T-helper 2 cell treated with Interferon-gamma antibody and Interleukin-4, amounts not matched to agents 100 ng/mL and 5 ng/mL, for 36 hours (primary cell): Measurements from ENCODE around the gene MAP3K8. TPM values are rescaled to one million over a fixed set of nuclear protein-coding genes. Genes with fewer than 3 reads are reported as not detected.

ENCODE experiments used
- intact Hi-C: fragments of 100-400 bp; cut with micrococcal nuclease; formaldehyde crosslinking; loops from one replicate; pipeline ENCODE4 v1.15.1; 2023
- total RNA-seq: library from RNA; stranded (reverse); gene quantifications from 2 replicates; pipeline ENCODE4 v1.2.3, GENCODE V29; 2022

The MAP3K8 gene
- total RNA-seq, 1 donor from 2014 or later = 17.0 TPM

- intact Hi-C loops = no loop called here
Observed at GRCh38 chr10:30510932-30511700, 77.1 kb downstream of the MAP3K8 start.

Other genes with a start within 250 kb of the MAP3K8 start
- 33.4 and 36.8 TPM in 2 replicates for gene MTPAP, start 84.9 kb upstream of the MAP3K8 start, total RNA-seq
- not detected in 2 replicates for gene LYZL2, start 195.6 kb downstream of the MAP3K8 start, total RNA-seq